ENCODE data around the gene MPP4.

Gene MPP4

GRCh38 chr2:201698588-201699226, at the start of gene MPP4:
Gene MPP4, minus strand, starts transcription at chr2:201698644. Its CDS starts 4,690 bp downstream, at chr2:201693954.
- Histone ChIP-seq H3K4me1 (no peaks in the 10 kb centered on the region), H3K9me3 (no peaks in the 10 kb centered on the region), H3K4me3 (no peak within 1 kb of the TSS), H3K9ac (no peak within 1 kb of the TSS), H3K27me3 (no peaks in the 10 kb centered on the region), H3K4me2 (no peak within 1 kb of the TSS), H3K36me3 (peaks cover 18% of the 10 kb centered on the region), H4K20me1 (no peaks in the 10 kb centered on the region), H3K27ac (no peak within 1 kb of the TSS)
- no peak for TF ChIP-seq Cebpa-rat (IDR thresholded peaks at IDR 0.05)

DNA sequence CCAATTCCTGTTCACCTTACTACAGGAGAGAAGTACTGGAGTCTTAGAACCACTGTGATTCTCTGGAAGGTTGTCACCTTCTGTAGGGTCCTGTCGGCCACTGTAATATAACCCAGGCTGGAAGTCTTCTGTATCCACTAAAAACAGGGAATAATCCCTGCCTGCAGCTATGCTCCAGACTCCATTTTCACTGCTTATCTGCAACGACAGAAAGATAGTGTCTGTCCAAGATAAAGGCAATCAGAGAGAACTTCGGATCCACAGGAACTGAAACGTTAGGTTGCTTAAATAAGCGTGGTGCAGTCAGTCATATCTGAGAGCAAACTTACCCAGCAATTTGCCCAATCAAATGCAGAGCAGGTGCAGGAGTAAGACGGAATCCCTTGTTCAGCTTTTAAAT, 48.1 kb upstream of the MPP4 start:
- Histone ChIP-seq H3K4me2 (no peak overlapping the region), H3K4me1 (no peaks in the 10 kb centered on the region), H3K27me3 (no peaks in the 10 kb centered on the region), H3K9me3 (no peaks in the 10 kb centered on the region), H4K20me1 (no peaks in the 10 kb centered on the region), H3K9ac (no peak overlapping the region), H3K27ac (no peak overlapping the region), H3K4me3 (no peak overlapping the region), H3K36me3 (peaks cover 48% of the 10 kb centered on the region)
- TF ChIP-seq Cebpa-rat (IDR thresholded peaks at IDR 0.05) = no peak

- H3K9me3 ChIP-seq = 0 out of 2 replicates have a peak, but pooled peaks cover 5% of the 10 kb centered on the region
Measured at GRCh38 chr2:201735486-201735885, 37.0 kb upstream of the MPP4 start.

GRCh38 chr2:201734111-201734510, 35.7 kb upstream of the MPP4 start:
- no peak overlapping the region for H3K4me2 ChIP-seq
- no peak for TF ChIP-seq Cebpa-rat (IDR thresholded peaks at IDR 0.05)

More at GRCh38 chr2:201735486-201735885, 37.0 kb upstream of the MPP4 start:
- H3K36me3 ChIP-seq = peaks cover 37% of the 10 kb centered on the region
- H3K27me3 ChIP-seq = no peaks in the 10 kb centered on the region
- H3K4me2 ChIP-seq = no peak overlapping the region
- H3K4me1 ChIP-seq = no peaks in the 10 kb centered on the region
- no peak overlapping the region for H3K27ac ChIP-seq
- no peak for TF ChIP-seq Cebpa-rat (IDR thresholded peaks at IDR 0.05)
- no peak overlapping the region for H3K9ac ChIP-seq
- H3K4me3 ChIP-seq = no peak overlapping the region
- H4K20me1 ChIP-seq = no peaks in the 10 kb centered on the region

GRCh38 chr2:201733544-201733943, 35.1 kb upstream of the MPP4 start:
- no peaks in the 10 kb centered on the region for H4K20me1 ChIP-seq
- H3K9me3 ChIP-seq = 0 out of 2 replicates have a peak, but pooled peaks cover 5% of the 10 kb centered on the region
- H3K36me3 ChIP-seq = peaks cover 33% of the 10 kb centered on the region
- H3K4me1 ChIP-seq = no peaks in the 10 kb centered on the region
- H3K27ac ChIP-seq = no peak overlapping the region
- H3K27me3 ChIP-seq = no peaks in the 10 kb centered on the region
- H3K4me3 ChIP-seq = no peak overlapping the region
- no peak overlapping the region for H3K9ac ChIP-seq
- H3K4me2 ChIP-seq = no peak overlapping the region
- TF ChIP-seq Cebpa-rat (IDR thresholded peaks at IDR 0.05) = no peak

More at GRCh38 chr2:201734111-201734510, 35.7 kb upstream of the MPP4 start:
- no peaks in the 10 kb centered on the region for H3K27me3 ChIP-seq
- 0 out of 2 replicates have a peak, but pooled peaks cover 5% of the 10 kb centered on the region for H3K9me3 ChIP-seq
- no peak overlapping the region for H3K27ac ChIP-seq
- peaks cover 37% of the 10 kb centered on the region for H3K36me3 ChIP-seq
- no peak overlapping the region for H3K4me3 ChIP-seq
- no peaks in the 10 kb centered on the region for H4K20me1 ChIP-seq
- no peak overlapping the region for H3K9ac ChIP-seq
- H3K4me1 ChIP-seq = no peaks in the 10 kb centered on the region

DNA sequence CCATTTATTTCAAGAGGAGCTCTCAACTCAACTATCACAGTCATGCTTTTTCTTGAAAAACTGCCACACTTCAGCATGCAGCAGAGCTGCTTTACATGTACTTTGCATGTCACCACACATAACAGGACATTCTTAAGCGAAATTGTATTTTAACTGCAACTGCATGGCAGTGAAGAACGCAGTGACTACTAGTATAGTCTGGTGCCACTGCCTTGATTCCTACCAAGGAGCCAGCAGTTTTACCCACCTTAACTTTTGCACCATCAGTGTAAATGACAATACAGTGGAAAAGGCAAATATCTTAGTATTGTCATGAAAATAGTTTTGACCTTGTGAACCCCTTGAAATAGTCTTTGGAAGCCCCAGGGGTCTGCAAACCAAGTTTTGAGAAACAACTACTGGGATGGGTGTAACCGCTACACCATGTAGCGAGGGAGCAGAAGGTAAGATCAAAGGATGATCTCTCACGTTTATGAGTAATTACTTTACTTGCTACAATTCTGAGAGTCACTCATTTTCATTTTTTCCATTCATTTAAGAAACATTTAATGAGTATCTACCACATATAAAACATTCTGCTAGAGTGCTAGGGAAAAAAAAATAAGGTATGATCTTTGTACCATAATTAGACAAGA, 32.3 kb upstream of the MPP4 start:
- no peak for TF ChIP-seq Cebpa-rat (IDR thresholded peaks at IDR 0.05)
- H3K4me3 ChIP-seq = no peak overlapping the region
- H4K20me1 ChIP-seq = no peaks in the 10 kb centered on the region
- no peak overlapping the region for H3K9ac ChIP-seq
- no peak overlapping the region for H3K4me2 ChIP-seq
- 0 out of 2 replicates have a peak, but pooled peaks cover 5% of the 10 kb centered on the region for H3K9me3 ChIP-seq
- peaks cover 45% of the 10 kb centered on the region for H3K36me3 ChIP-seq
- H3K4me1 ChIP-seq = no peaks in the 10 kb centered on the region
- no peak overlapping the region for H3K27ac ChIP-seq
- H3K27me3 ChIP-seq = no peaks in the 10 kb centered on the region

DNA sequence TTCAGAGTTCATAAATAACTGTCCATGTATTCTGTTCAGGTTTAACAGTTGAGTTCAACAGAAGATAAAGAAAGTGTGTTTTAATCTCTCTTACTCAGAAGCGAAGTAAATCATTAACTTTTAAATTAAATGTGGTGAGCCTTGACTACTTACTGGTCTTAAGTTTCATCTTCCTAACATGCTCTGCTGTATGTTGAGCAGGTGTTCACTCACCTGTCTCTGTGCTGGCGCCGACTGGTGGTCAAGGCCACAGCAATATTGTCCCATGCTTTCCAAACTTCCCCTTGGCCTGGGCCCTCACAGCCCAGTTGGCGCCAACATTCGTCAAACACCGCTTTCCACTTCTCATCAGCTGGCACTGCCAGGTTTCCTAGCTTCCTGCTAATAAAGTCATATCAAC, 17.0 kb upstream of the MPP4 start:
- Histone ChIP-seq H3K4me3 (no peak overlapping the region), H3K9ac (no peak overlapping the region), H3K4me1 (no peaks in the 10 kb centered on the region), H4K20me1 (no peaks in the 10 kb centered on the region), H3K27me3 (no peaks in the 10 kb centered on the region), H3K4me2 (no peak overlapping the region), H3K36me3 (peaks cover 54% of the 10 kb centered on the region), H3K27ac (no peak overlapping the region), H3K9me3 (peaks cover 13% of the 10 kb centered on the region; the same call in 1 of the 2 replicates)
- TF ChIP-seq Cebpa-rat (IDR thresholded peaks at IDR 0.05) = no peak

- Histone ChIP-seq H3K4me1 (no peaks in the 10 kb centered on the region), H3K4me2 (no peak overlapping the region), H3K27ac (no peak overlapping the region), H3K9me3 (no peaks in the 10 kb centered on the region), H3K27me3 (no peaks in the 10 kb centered on the region), H3K4me3 (no peak overlapping the region), H3K9ac (no peak overlapping the region), H4K20me1 (no peaks in the 10 kb centered on the region), H3K36me3 (peaks cover 57% of the 10 kb centered on the region)
- no peak for TF ChIP-seq Cebpa-rat (IDR thresholded peaks at IDR 0.05)
Measured at GRCh38 chr2:201712726-201713125, 14.3 kb upstream of the MPP4 start.

- no peaks in the 10 kb centered on the region for H3K27me3 ChIP-seq
- no peak overlapping the region for H3K27ac ChIP-seq
- peaks cover 6% of the 10 kb centered on the region; the same call in 1 of the 2 replicates for H3K4me1 ChIP-seq
- H3K4me2 ChIP-seq = no peak overlapping the region
- H4K20me1 ChIP-seq = no peaks in the 10 kb centered on the region
- H3K36me3 ChIP-seq = peaks cover 56% of the 10 kb centered on the region
- H3K9ac ChIP-seq = no peak overlapping the region
- no peak overlapping the region for H3K4me3 ChIP-seq
- no peaks in the 10 kb centered on the region for H3K9me3 ChIP-seq
- no peak for TF ChIP-seq Cebpa-rat (IDR thresholded peaks at IDR 0.05)
Measured at GRCh38 chr2:201709747-201710146, 11.3 kb upstream of the MPP4 start.

- no peaks in the 10 kb centered on the region for H4K20me1 ChIP-seq
- no peaks in the 10 kb centered on the region for H3K9me3 ChIP-seq
- no peak overlapping the region for H3K9ac ChIP-seq
- no peak overlapping the region for H3K4me3 ChIP-seq
- H3K27ac ChIP-seq = no peak overlapping the region
- peaks cover 56% of the 10 kb centered on the region for H3K36me3 ChIP-seq
- H3K27me3 ChIP-seq = no peaks in the 10 kb centered on the region
- TF ChIP-seq Cebpa-rat (IDR thresholded peaks at IDR 0.05) = no peak
- H3K4me2 ChIP-seq = no peak overlapping the region
- H3K4me1 ChIP-seq = peaks cover 6% of the 10 kb centered on the region; the same call in 1 of the 2 replicates
Measured at GRCh38 chr2:201709049-201709448, 10.6 kb upstream of the MPP4 start.

All from BLaER1 (cell line).